Natural killer cell (primary cell): Measurements from ENCODE around the gene HDAC4. TPM values are rescaled to one million over a fixed set of nuclear protein-coding genes. Genes with fewer than 3 reads are reported as not detected.
A peak's percentile ranks its signal among the peaks of the same experiment; 100 is the strongest.

Experiments used
- ATAC-seq, 3 donors: fragments of 150-1000 bp in 2 of 3; fragments of 200-7000 bp in 1 of 3; cut with Tn5 transposase; 1 replicate in 1 of 3; 2 replicates in 2 of 3; pipeline ENCODE4 v1.10.0; 2021; ENCODE audit warnings: mild to moderate bottlenecking in 2 of 3, moderate library complexity in 2 of 3
- DNase-seq, 2 donors: peaks; one replicate each; pipeline versions ENCODE4 v3.0.0 to v3.0.0-alpha.2; 2013 to 2021; ENCODE audit warnings: mixed read lengths in 1 of 2
- H3K27ac ChIP-seq: one replicate; pipeline ENCODE4 v1.5.1; 2013; ENCODE audit warnings: mild to moderate bottlenecking, low read length
- H3K27me3 ChIP-seq: one replicate; pipeline ENCODE4 v1.6.1; 2013; ENCODE audit warnings: low read length; ENCODE audit not compliant: control insufficient read depth, insufficient read depth
- H3K36me3 ChIP-seq: one replicate; pipeline ENCODE4 v1.6.1; 2013; ENCODE audit warnings: low read length; ENCODE audit not compliant: control insufficient read depth, insufficient read depth
- H3K4me1 ChIP-seq: one replicate; pipeline ENCODE4 v1.6.1; 2013; ENCODE audit warnings: low read length; ENCODE audit not compliant: control insufficient read depth, insufficient read depth
- H3K4me3 ChIP-seq: one replicate; pipeline ENCODE4 v1.5.1; 2013; ENCODE audit warnings: low read length
- H3K9me3 ChIP-seq: one replicate; pipeline ENCODE4 v1.6.1; 2013; ENCODE audit warnings: low read length; ENCODE audit not compliant: control insufficient read depth, insufficient read depth
- H3K27ac Mint-ChIP-seq, 2 donors: one replicate each; pipeline ENCODE4 v1.8.0; 2022; ENCODE audit warnings: mild to moderate bottlenecking in 2 of 2, mixed read lengths in 2 of 2, moderate library complexity in 1 of 2
- H3K27me3 Mint-ChIP-seq, 2 donors: one replicate each; pipeline ENCODE4 v1.8.0; 2022; ENCODE audit warnings: low read depth in 2 of 2, mixed read lengths in 2 of 2
- H3K36me3 Mint-ChIP-seq: one replicate; pipeline ENCODE4 v1.8.0; 2022; ENCODE audit warnings: mixed read lengths
- H3K4me1 Mint-ChIP-seq, 2 donors: one replicate each; pipeline ENCODE4 v1.8.0; 2022; ENCODE audit warnings: mixed read lengths in 2 of 2
- H3K4me3 Mint-ChIP-seq: one replicate; pipeline ENCODE4 v1.8.0; 2022; ENCODE audit warnings: mild to moderate bottlenecking, moderate library complexity, mixed read lengths
- H3K9me3 Mint-ChIP-seq, 2 donors: one replicate each; pipeline ENCODE4 v1.8.0; 2022; ENCODE audit warnings: mixed read lengths in 2 of 2
- whole genome bisulfite sequencing: methylation state at CpG from one replicate; pipeline ENCODE4 v1.1.7; 2013; ENCODE audit warnings: missing lambda C conversion rate; ENCODE audit not compliant: insufficient coverage; 5-methylcytosine and 5-hydroxymethylcytosine counted together
- intact Hi-C: fragments of 100-400 bp; cut with micrococcal nuclease; formaldehyde crosslinking; loops from one replicate; pipeline ENCODE4 v1.14.2; 2022
- total RNA-seq, 4 donors: library from RNA; stranded (reverse); fragments of 120-200 nt in 1 of 4; gene quantifications; one replicate each; pipeline versions ENCODE4 v1.2.3 to v1.2.4, GENCODE V29; 2013 to 2022
- TF ChIP-seq, protein P1 (sequence below): fragments of 200-600 bp; IDR thresholded peaks from one replicate; pipeline ENCODE4 v1.8.0; 2022; ENCODE audit warnings: antibody characterized with exemption

HDAC4 gene
- total RNA-seq, 3 donors from 2014 or later (not counting 1 experiment from before 2014, with no cell fraction given): 74.9 to 105 (median 100) TPM

DNA sequence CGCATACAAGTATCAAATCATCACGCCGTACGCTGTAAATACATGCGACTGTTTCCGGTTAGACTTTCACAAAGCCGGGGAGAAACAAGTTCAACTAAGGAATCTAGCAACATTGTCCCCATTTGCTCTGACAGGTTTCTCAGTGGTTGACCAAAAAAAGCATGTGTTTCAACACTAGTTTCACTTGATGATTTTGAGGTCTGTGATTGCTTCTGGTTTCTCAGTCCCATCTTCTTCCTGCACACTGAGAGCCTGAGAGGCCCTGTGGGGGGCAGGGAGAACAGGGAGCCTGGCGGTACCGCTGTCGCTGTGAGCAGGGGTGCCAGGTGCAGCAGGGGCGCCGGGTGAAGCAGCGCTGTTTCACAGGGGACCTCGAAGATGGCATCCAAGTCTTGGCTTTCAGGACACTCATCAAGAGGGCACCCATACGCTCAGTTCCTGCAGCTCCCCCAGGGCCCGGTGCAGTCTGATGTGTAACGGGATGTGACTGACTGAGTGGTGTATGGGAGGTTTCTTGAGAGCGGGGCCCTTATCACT lies 282.1 kb downstream of the HDAC4 start:
- Histone ChIP-seq H3K27ac (no peak overlapping the region), H3K27me3 (no peaks in the 10 kb centered on the region), H3K36me3 (peaks cover 13% of the 10 kb centered on the region), H3K9me3 (no peaks in the 10 kb centered on the region), H3K4me3 (no peak overlapping the region), H3K4me1 (peaks cover 12% of the 10 kb centered on the region)
- TF ChIP-seq, protein P1, sequence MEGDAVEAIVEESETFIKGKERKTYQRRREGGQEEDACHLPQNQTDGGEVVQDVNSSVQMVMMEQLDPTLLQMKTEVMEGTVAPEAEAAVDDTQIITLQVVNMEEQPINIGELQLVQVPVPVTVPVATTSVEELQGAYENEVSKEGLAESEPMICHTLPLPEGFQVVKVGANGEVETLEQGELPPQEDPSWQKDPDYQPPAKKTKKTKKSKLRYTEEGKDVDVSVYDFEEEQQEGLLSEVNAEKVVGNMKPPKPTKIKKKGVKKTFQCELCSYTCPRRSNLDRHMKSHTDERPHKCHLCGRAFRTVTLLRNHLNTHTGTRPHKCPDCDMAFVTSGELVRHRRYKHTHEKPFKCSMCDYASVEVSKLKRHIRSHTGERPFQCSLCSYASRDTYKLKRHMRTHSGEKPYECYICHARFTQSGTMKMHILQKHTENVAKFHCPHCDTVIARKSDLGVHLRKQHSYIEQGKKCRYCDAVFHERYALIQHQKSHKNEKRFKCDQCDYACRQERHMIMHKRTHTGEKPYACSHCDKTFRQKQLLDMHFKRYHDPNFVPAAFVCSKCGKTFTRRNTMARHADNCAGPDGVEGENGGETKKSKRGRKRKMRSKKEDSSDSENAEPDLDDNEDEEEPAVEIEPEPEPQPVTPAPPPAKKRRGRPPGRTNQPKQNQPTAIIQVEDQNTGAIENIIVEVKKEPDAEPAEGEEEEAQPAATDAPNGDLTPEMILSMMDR: no peak
- Mint-ChIP-seq H3K36me3 (no peaks in the 10 kb centered on the region), H3K27ac (peak overlapping the region; percentile 29 to 37), H3K4me1 (peaks cover 36 to 47% of the 10 kb centered on the region in 2 donors), H3K27me3 (peaks cover 0 to 19% of the 10 kb centered on the region in 2 donors), H3K4me3 (peak overlapping the region; percentile 37), H3K9me3 (no peaks in the 10 kb centered on the region)
- DNase-seq: peak in 1 of 2 donors; percentile 39
- intact Hi-C loops: no loop called here
- 63% methylated on average over 18 of the region's 18 CpGs for WGBS
- peak; percentile 46 to 76 (median 65) for ATAC-seq

- Mint-ChIP-seq H3K9me3 (no peaks in the 10 kb centered on the region), H3K4me1 (peaks cover 39 to 47% of the 10 kb centered on the region in 2 donors), H3K4me3 (peak overlapping the region; percentile 45), H3K27ac (peak overlapping the region; percentile 29 to 37), H3K27me3 (peaks cover 0 to 19% of the 10 kb centered on the region in 2 donors), H3K36me3 (no peaks in the 10 kb centered on the region)
- intact Hi-C loops: no loop called here
- WGBS: 93% methylated on average over 26 of the region's 26 CpGs
- ATAC-seq (peak in 1 of 3 donors; percentile 2), DNase-seq (no peak)
- peaks cover 16% of the 10 kb centered on the region for H3K36me3 ChIP-seq
- no peaks in the 10 kb centered on the region for H3K9me3 ChIP-seq
- H3K27ac ChIP-seq: no peak overlapping the region
- no peak overlapping the region for H3K4me3 ChIP-seq
- peaks cover 12% of the 10 kb centered on the region for H3K4me1 ChIP-seq
- no peaks in the 10 kb centered on the region for H3K27me3 ChIP-seq
- TF ChIP-seq, protein P1: no peak
These were observed 282.6 kb downstream of the HDAC4 start for GRCh38 chr2:239118264-239118663.

- TF ChIP-seq, protein P1: no peak
- Histone ChIP-seq H3K9me3 (no peaks in the 10 kb centered on the region), H3K27ac (no peak overlapping the region), H3K4me3 (no peak overlapping the region), H3K27me3 (no peaks in the 10 kb centered on the region), H3K4me1 (peaks cover 12% of the 10 kb centered on the region), H3K36me3 (peaks cover 16% of the 10 kb centered on the region)
- intact Hi-C loops: no loop called here
- peaks cover 39 to 47% of the 10 kb centered on the region in 2 donors for H3K4me1 Mint-ChIP-seq
- ATAC-seq (no peak), DNase-seq (no peak)
- no peaks in the 10 kb centered on the region for H3K36me3 Mint-ChIP-seq
- peak overlapping the region; percentile 29 to 37 for H3K27ac Mint-ChIP-seq
- H3K9me3 Mint-ChIP-seq: no peaks in the 10 kb centered on the region
- H3K27me3 Mint-ChIP-seq: peaks cover 0 to 19% of the 10 kb centered on the region in 2 donors
- peak overlapping the region; percentile 45 for H3K4me3 Mint-ChIP-seq
- 97% methylated on average over 18 of the region's 18 CpGs for WGBS
These were observed 283.0 kb downstream of the HDAC4 start for GRCh38 chr2:239117831-239118230.
